ENCODE data around the gene UBE2K. TPM values are rescaled to one million over a fixed set of nuclear protein-coding genes. Genes with fewer than 3 reads are reported as not detected.

Gene UBE2K
- total and polyA plus RNA-seq, 9 donors = 14.5 to 63.8 (median 52.2) TPM

- intact Hi-C loops (cut with DNase I) = no loop called here
- no peak overlapping the region for H3K27ac ChIP-seq
These were observed 127.8 kb downstream of the UBE2K start for GRCh38 chr4:39825741-39826231.

More at GRCh38 chr4:39825741-39826231, 127.8 kb downstream of the UBE2K start:
- 44 to 50% (median 48%) methylated on average over 7 of the region's 7 CpGs for WGBS, 3 donors
- Histone ChIP-seq H3K36me3 (no peaks in the 10 kb centered on the region), H3K4me1 (ENCODE audit: insufficient read depth) (no peaks in the 10 kb centered on the region), H3K9me3 (no peaks in the 10 kb centered on the region), H3K4me3 (no peak overlapping the region), H3K27me3 (no peaks in the 10 kb centered on the region)
- TF ChIP-seq EP300 (IDR thresholded peaks at IDR 0.05) = no peak
- TF ChIP-seq POLR2A (IDR thresholded peaks at IDR 0.05) = no peak
- TF ChIP-seq, protein P1, sequence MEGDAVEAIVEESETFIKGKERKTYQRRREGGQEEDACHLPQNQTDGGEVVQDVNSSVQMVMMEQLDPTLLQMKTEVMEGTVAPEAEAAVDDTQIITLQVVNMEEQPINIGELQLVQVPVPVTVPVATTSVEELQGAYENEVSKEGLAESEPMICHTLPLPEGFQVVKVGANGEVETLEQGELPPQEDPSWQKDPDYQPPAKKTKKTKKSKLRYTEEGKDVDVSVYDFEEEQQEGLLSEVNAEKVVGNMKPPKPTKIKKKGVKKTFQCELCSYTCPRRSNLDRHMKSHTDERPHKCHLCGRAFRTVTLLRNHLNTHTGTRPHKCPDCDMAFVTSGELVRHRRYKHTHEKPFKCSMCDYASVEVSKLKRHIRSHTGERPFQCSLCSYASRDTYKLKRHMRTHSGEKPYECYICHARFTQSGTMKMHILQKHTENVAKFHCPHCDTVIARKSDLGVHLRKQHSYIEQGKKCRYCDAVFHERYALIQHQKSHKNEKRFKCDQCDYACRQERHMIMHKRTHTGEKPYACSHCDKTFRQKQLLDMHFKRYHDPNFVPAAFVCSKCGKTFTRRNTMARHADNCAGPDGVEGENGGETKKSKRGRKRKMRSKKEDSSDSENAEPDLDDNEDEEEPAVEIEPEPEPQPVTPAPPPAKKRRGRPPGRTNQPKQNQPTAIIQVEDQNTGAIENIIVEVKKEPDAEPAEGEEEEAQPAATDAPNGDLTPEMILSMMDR (IDR thresholded peaks at IDR 0.05) = no peak
- DNase-seq = no peak

Small RNAs within 50 kb of the gene (small RNA-seq; reads per million reads assigned to genes)
- gene RF00019 (not detected), gene RN7SL558P (not detected)

Other genes with a start within 250 kb of the UBE2K start
- over 10,000 TPM in 1 of 7 donors, 1,000 to 10,000 TPM in 6; 2,988 to 22,039 (median 3,954) TPM for gene RPL9, start 239.2 kb upstream of the UBE2K start, total RNA-seq
- 1,000 to 10,000 TPM; 5,002 to 5,793 TPM for gene RPL9, start 239.2 kb upstream of the UBE2K start, polyA plus RNA-seq
- 10 to 100 TPM; 12.7 to 22.2 (median 15.6) TPM for gene LIAS, start 239.1 kb upstream of the UBE2K start, total RNA-seq
- gene LIAS, start 239.1 kb upstream of the UBE2K start, polyA plus RNA-seq = 10 to 100 TPM; 24.1 to 32.4 TPM
- gene UGDH, start 170.7 kb upstream of the UBE2K start, total RNA-seq = 100 to 1,000 TPM in 1 of 7 donors, 10 to 100 TPM in 6; 47.2 to 106 (median 70.1) TPM
- gene UGDH, start 170.7 kb upstream of the UBE2K start, polyA plus RNA-seq = 10 to 100 TPM; 18.3 to 32.7 TPM
- gene SMIM14, start 59.3 kb upstream of the UBE2K start, total RNA-seq = 10 to 100 TPM; 27.0 to 63.1 (median 56.9) TPM
- gene SMIM14, start 59.3 kb upstream of the UBE2K start, polyA plus RNA-seq = 10 to 100 TPM; 18.8 to 83.6 TPM